Astrocyte of the cerebellum (primary cell): Measurements from ENCODE around the gene MEN1.
"Not testable (repeated sequence)": the region's sequence is repeated elsewhere in the genome, so short reads cannot be mapped to it uniquely, and the experiment has no call there.

ENCODE experiments used
- DNase-seq: peaks from one replicate; pipeline ENCODE4 v3.0.0-alpha.2; 2011; ENCODE audit warnings: low read depth
- H3K4me3 ChIP-seq: 2 replicates; pipeline ENCODE4 v1.5.1; 2011; ENCODE audit warnings: mild to moderate bottlenecking, low read depth, low read length, moderate library complexity
- CTCF ChIP-seq: IDR thresholded peaks from 2 replicates; pipeline ENCODE4 v1.5.1; 2012; ENCODE audit warnings: low read length, low read depth, moderate library complexity, mild to moderate bottlenecking; ENCODE audit errors: missing control alignments
- in situ Hi-C: cut with HindIII; loops from 2 replicates; pipeline ENCODE4 v1.10.0; 2017; ENCODE audit warnings: low sequenced_read_pairs

MEN1 gene

GRCh38 chr11:64850979-64851567 lies 40.7 kb upstream of the MEN1 start:
- DNase-seq = no peak
- TF ChIP-seq CTCF = no peak
- in situ Hi-C loops = loop anchor here (25.0 kb wide), 1 partner anchor 89 kb away; the partner anchor contains the start of gene PYGM

DNA sequence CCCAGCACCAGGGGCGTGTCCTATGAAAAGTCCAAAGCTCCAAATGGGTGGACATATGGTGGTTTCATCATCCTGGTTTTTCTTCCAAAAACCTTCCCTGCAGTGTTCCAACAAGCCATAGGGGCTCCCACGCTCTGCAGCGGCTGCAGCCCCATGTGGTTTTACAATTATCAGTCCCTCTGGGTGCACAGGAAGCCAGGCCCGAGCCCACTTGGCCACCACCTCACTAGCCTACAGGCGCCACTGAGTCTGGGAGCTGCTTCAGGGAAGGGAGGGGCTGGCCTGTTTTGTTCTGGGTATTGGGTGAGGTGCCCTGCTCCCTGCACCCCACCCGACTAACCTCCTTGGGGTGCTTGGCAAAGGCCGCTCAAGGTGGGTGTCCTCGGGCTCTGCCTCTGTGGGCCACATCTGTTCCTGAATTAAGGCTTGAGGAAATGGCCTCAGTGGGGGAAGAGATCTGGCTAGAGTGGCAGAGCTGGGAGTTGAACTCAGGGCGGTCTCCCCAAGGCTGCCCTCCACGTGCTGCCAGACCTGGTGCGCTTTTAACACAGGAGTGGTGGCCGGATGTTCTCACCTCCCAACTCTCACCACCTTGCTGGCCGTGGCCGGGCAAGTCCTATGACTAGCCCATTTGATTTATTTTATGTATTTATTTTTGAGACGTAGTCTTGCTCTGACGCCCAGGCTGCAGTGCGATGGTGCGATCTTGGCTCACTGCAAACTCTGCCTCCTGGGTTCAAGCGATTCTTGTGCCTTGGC lies 39.4 kb upstream of the MEN1 start:
- no peak for TF ChIP-seq CTCF
- no peak overlapping the region for H3K4me3 ChIP-seq
- DNase-seq = no peak
- in situ Hi-C loops = loop anchor here (5.0 to 25.0 kb wide), 2 partner anchors 43 to 87 kb away; partner anchors contain the start of gene PYGM

More at GRCh38 chr11:64850979-64851567, 40.7 kb upstream of the MEN1 start:
- no peak overlapping the region for H3K4me3 ChIP-seq

DNA sequence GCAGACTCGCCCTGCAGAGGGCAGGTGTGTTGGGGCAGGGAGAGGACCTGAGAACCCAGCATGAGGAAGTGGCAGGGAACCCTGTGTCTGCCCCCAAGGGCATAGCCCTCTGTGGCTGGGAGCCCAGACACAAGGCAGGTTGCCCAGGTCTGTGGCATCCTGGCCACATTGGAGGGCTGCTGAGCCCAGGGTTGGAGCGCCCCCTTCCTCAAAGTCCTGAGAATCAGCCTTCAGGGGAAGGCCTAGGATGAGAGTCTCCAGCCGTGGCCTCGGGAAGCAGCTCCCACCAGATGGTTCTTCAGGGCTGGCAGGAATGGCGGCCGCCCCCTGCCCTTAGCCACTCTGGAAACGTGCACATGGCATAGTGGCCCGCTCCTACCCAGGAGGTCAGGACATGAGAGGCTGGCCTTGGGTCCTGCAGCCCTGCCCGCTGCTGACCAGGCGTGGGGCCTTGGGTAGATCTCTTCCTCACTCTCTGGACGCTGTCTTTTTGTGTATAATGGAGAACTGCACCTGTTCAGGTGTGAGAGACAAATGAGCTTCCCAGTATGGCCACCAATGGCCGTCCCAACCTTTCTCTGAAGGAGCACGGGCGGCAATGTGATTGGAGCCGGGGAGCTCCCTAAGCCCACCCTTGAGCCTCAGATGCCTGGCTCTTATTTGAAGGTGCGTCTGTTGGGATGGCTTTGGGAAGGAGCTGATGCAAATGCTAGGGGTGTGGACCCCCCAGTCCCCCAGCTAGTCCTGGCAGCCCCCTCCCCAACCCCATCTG lies 38.7 kb upstream of the MEN1 start:
- DNase-seq = no peak
- in situ Hi-C loops = loop anchor here (5.0 kb wide), 1 partner anchor 43 kb away; no protein-coding TSS in a partner anchor
- TF ChIP-seq CTCF = peak; percentile 34
- no peak overlapping the region for H3K4me3 ChIP-seq

DNA sequence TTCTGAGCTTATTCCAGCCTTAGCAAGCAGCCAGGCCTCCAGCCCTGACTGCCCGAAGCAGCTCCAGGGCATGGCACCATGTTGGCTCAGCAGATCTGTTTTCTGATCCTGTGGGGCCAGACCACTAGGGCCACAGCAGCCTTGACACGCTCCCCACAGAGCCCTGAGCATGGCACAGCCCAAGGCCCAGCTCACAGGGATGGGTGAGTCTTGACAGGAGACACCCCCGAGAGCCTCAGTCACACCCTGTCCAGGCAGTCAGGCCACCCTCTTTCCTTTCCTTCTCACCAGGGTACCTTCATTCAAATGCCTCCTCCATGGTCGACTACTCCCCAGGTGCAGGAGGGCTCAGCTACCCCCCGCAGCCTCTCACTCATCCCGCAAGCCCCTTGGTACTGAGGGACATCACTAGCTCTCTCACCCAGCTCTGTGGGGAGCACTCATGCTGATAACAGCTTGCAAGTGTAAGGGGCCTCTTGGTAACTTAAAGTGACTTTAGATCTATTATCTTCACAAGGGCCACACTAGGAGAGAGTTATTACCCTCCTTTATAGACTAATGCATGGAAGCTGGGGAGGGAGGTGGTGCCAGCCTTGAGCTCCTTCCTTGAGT lies 38.0 kb upstream of the MEN1 start:
- in situ Hi-C loops = loop anchor here (5.0 kb wide), 1 partner anchor 44 kb away; no protein-coding TSS in a partner anchor
- no peak for TF ChIP-seq CTCF
- H3K4me3 ChIP-seq = no peak overlapping the region
- DNase-seq = no peak

DNA sequence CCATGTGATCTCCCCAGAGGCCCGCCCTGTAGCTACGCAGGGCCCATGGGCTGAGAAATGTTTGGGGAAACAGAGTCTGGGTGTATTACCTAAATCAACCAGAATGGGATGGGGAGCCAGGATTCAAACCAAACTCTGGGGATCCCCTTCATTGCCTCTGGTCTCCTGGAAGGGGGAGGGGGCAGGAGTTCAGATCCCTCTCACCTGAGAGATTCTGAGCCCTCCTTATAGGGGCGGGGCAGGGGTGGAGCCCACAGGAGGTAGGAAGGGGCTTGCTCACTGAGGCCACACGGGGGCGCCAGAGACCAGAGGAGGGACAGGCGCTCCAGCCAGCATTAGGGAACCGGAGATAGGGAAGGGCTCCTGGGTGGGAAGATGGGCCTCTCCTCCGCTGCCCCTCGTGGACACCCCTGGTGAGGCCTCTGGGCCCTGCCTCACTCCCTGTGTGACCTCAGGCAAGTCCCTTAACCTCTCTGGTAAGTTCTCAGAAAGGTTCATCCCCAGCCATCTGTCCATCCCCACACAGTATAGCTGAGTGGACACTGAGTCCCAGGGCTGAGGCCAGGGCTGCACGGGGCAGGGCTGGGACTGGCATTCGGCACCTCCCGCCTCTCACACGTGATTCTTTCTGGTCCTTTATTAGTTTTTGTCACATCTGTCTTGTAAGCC lies 36.8 kb upstream of the MEN1 start:
- in situ Hi-C loops = loop anchor here (5.0 kb wide), 1 partner anchor 45 kb away; no protein-coding TSS in a partner anchor
- peak; percentile 76 for DNase-seq
- no peak overlapping the region for H3K4me3 ChIP-seq
- TF ChIP-seq CTCF = peak; percentile 90

DNA sequence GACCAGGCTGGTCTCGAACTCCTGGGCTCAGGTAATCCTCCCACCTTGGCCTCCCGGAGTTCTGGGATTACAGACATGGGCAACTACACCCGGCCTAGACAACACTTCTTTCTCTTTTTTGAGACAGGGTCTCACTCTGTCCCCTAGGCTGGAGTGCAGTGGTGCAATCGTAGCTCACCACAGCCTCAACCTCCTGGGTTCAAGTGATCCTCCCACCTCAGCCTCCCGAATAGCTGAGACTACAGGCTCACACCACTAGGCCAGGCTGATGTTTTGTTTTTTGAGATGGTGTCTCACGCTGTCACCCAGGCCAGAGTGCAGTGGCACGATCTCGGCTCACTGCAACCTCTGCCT lies 35.4 kb upstream of the MEN1 start:
- H3K4me3 ChIP-seq, DNase-seq: not testable (repeated sequence)
- in situ Hi-C loops = loop anchor here (5.0 kb wide), 1 partner anchor 47 kb away; no protein-coding TSS in a partner anchor
